ENCODE data around the gene ASS1.
"Not testable (repeated sequence)": the region's sequence is repeated elsewhere in the genome, so short reads cannot be mapped to it uniquely, and the experiment has no call there.

ASS1 gene

DNA sequence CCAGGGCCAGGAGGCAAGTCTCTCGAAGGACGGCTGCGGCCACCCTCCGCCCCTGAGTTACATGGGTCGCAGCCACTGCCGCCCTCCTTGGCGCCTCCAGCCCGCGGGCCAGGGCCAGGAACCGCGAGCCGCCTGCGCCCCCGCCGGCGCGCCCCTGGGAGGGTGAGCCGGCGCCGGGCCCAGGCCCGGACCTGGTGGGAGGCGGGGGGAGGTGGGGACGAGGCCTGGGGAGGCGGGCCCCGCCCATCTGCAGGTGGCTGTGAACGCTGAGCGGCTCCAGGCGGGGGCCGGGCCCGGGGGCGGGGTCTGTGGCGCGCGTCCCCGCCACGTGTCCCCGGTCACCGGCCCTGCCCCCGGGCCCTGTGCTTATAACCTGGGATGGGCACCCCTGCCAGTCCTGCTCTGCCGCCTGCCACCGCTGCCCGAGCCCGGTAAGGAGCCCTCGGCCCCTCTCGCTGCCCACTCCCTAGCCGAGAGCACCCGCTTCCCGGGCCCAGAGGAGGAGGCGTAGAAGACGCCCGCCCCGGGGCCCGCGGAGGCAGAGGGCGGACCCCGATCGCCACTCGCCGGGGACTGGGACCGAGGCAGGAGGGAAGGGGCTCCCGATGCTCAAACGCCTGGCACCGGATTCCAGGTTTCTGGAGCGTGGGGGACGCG is at the start of gene ASS1:
TSS of gene ASS1 (plus strand) at position 397 of the 657 bp plus-strand sequence. CDS start 7,268 bp downstream, outside the sequence.
- TF ChIP-seq, protein P1, sequence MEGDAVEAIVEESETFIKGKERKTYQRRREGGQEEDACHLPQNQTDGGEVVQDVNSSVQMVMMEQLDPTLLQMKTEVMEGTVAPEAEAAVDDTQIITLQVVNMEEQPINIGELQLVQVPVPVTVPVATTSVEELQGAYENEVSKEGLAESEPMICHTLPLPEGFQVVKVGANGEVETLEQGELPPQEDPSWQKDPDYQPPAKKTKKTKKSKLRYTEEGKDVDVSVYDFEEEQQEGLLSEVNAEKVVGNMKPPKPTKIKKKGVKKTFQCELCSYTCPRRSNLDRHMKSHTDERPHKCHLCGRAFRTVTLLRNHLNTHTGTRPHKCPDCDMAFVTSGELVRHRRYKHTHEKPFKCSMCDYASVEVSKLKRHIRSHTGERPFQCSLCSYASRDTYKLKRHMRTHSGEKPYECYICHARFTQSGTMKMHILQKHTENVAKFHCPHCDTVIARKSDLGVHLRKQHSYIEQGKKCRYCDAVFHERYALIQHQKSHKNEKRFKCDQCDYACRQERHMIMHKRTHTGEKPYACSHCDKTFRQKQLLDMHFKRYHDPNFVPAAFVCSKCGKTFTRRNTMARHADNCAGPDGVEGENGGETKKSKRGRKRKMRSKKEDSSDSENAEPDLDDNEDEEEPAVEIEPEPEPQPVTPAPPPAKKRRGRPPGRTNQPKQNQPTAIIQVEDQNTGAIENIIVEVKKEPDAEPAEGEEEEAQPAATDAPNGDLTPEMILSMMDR (IDR thresholded peaks at IDR 0.05; ENCODE audit: low read depth, low read length): no peak
- H3K4me3 ChIP-seq (replicated peaks in 1 of 2; ENCODE audit: low read depth in 2 of 2, low read length in 2 of 2): peak within 1 kb of the TSS; percentile 56 to 65
- DNase-seq (ENCODE audit: low read depth in 2 of 2): peak in 1 of 2 donors; percentile 51

DNA sequence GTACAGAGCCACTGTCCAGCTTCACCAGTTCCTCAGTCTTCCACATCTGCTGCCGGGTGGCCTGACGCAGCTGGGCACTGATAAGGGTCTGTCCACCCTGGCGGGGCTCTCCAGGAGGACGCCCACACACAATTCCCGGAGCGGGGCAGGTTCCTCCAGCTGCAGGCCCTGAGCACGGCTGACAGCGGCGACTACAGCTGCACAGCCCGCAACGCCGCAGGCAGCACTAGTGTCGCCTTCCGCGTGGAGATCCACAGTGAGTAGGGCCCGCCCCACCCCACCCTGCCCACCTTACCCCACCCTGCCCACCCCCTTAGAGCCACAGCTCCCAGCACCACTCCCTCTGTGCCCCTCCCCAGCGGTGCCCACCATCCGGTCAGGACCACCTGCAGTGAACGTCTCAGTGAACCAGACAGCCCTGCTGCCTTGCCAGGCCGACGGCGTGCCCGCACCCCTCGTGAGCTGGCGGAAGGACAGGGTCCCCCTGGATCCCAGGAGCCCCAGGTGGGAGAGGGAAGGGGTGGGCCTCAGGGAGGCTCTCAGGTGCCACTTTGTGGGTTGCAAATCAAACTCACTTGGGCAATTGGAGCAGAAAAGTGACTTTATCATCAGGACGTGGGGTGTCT is 48.8 kb upstream of the ASS1 start:
- TF ChIP-seq, protein P1 (IDR thresholded peaks at IDR 0.05; ENCODE audit: low read depth, low read length): no peak
- no peak overlapping the region for H3K4me3 ChIP-seq (replicated peaks in 1 of 2; ENCODE audit: low read depth in 2 of 2, low read length in 2 of 2)
- DNase-seq (ENCODE audit: low read depth in 2 of 2): no peak

DNA sequence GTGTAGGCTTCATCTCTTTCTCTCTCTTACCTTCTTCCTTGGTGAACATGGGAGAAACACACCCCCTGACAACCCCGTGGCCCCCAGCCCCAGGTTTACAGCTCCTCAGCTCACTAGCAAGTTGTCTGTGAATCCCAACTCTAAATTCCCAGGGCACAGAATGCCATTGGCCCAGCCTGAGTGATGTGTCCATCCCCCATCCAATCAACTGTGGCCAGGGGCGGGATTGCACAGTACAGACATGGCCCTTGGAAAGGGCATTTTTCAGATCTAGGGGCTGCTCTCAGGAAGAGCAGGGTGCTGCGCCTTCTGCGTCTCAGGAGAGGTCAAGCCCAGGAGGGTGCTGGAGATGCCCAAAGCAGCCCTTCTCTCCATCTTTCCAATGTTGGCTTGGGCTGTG is 48.2 kb upstream of the ASS1 start:
- TF ChIP-seq, protein P1 (IDR thresholded peaks at IDR 0.05; ENCODE audit: low read depth, low read length): no peak
- no peak overlapping the region for H3K4me3 ChIP-seq (replicated peaks in 1 of 2; ENCODE audit: low read depth in 2 of 2, low read length in 2 of 2)
- no peak for DNase-seq (ENCODE audit: low read depth in 2 of 2)

DNA sequence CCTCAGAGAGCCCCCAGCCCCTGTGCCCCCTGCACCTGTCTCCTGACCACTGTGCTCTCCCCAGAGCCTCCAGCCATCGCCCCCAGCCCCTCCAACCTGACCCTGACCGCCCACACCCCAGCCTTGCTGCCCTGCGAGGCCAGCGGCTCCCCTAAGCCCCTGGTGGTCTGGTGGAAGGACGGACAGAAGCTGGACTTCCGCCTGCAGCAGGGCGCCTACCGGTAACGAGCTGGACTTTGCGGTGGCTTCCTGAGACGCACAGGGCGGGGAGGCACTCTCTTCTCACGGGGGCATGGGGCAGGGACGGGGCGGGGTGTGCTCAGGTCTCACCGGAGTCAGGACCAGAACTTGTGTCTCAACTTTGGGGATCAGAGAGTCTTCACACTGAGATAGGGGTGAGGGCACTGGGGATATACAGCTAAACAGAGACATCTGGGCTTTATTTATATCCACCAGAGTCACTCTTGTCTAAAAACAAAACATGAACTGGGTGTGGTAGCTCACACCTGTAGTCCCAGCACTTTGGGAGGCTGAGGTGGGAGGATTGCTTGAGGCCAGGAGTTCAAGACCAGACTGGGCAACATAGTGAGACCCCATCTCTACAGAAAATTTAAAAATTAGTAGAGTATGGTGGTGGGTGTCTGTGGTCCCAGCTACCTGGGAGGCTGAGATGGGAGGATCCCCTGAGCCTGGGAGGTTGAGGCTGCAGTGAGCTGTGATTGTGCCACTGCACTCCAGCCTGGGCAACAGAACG is 46.1 kb upstream of the ASS1 start:
- TF ChIP-seq, protein P1 (IDR thresholded peaks at IDR 0.05; ENCODE audit: low read depth, low read length): no peak

DNA sequence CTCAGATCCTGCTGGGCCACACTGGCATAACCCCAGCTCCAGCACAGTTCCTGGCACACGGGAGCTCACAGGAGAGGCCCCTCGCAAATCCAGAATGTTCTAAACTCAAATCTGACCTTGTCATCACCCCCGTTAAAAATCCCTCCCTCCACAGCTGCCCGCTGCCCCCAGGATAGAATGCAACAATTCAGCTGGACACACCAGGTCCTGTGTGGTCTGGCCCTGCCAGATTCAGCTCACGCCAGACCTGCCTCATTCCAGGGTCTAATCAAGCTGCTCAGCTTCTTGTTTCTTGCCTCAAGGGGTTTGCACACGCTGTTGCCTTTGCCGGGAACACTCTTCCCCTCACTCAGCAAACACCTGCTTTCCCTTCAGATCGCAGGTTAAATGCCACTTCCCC is 45.0 kb upstream of the ASS1 start:
- no peak for DNase-seq (ENCODE audit: low read depth in 2 of 2)
- TF ChIP-seq, protein P1 (IDR thresholded peaks at IDR 0.05; ENCODE audit: low read depth, low read length): no peak
- H3K4me3 ChIP-seq (replicated peaks in 1 of 2; ENCODE audit: low read depth in 2 of 2, low read length in 2 of 2): no peak overlapping the region

More for the DNA sequence above, 46.1 kb upstream of the ASS1 start:
- no peak overlapping the region for H3K4me3 ChIP-seq (replicated peaks in 1 of 2; ENCODE audit: low read depth in 2 of 2, low read length in 2 of 2)
- DNase-seq (ENCODE audit: low read depth in 2 of 2): no peak

DNA sequence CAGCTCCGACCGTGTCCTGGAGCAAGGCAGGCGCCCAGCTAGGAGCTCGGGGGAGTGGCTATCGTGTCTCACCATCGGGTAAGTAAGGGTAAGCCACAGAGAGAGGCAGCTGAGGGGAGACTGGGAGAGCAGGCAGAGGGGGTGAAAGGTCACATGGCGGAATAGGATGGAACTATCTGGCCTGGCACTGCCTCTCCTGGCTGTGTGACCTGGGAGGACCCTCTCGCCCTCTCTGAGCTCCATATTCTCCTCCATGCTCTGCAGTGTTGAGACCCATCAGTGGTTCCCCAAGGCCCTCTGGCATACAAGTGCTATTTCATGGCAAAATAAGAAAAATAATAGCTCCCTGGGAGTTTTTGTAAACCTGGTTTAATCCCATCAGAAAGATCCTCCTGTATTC is 43.9 kb upstream of the ASS1 start:
- DNase-seq (ENCODE audit: low read depth in 2 of 2): no peak
- no peak overlapping the region for H3K4me3 ChIP-seq (replicated peaks in 1 of 2; ENCODE audit: low read depth in 2 of 2, low read length in 2 of 2)
- TF ChIP-seq, protein P1 (IDR thresholded peaks at IDR 0.05; ENCODE audit: low read depth, low read length): no peak

DNA sequence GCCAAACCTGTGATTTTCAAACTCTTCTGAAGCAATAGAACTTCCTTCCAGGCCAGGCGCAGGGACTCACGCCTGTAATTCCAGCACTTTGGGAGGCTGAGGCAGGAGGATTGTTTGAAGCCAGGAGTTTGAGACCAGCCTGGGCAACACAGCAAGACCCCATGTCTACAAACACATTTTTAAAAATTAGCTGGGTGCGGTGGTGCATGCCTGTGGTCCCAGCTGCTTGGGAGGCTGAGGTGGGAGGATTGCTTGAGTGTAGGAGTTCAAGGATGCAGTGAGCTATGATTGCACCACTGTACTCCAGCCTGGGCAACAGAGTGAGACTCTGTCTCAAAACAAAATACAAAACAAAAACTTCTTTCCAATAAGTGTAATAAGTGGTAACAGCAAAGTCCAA is 43.0 kb upstream of the ASS1 start:
- H3K4me3 ChIP-seq (replicated peaks in 1 of 2; ENCODE audit: low read depth in 2 of 2, low read length in 2 of 2); DNase-seq (ENCODE audit: low read depth in 2 of 2): not testable (repeated sequence)

Data from cardiac fibroblast (primary cell).